Astrocyte of the cerebellum (primary cell): ENCODE data around the gene RXRB.
A peak's percentile ranks its signal among the peaks of the same experiment; 100 is the strongest.

Source experiments
- DNase-seq: peaks from one replicate; pipeline ENCODE4 v3.0.0-alpha.2; 2011; ENCODE audit warnings: low read depth
- H3K4me3 ChIP-seq: 2 replicates; pipeline ENCODE4 v1.5.1; 2011; ENCODE audit warnings: mild to moderate bottlenecking, low read depth, low read length, moderate library complexity
- in situ Hi-C: cut with HindIII; loops from 2 replicates; pipeline ENCODE4 v1.10.0; 2017; ENCODE audit warnings: low sequenced_read_pairs
- TF ChIP-seq, protein P1 (sequence below): IDR thresholded peaks from 2 replicates; pipeline ENCODE4 v1.5.1; 2012; ENCODE audit warnings: low read length, low read depth, moderate library complexity, mild to moderate bottlenecking; ENCODE audit errors: missing control alignments

Gene RXRB

DNA sequence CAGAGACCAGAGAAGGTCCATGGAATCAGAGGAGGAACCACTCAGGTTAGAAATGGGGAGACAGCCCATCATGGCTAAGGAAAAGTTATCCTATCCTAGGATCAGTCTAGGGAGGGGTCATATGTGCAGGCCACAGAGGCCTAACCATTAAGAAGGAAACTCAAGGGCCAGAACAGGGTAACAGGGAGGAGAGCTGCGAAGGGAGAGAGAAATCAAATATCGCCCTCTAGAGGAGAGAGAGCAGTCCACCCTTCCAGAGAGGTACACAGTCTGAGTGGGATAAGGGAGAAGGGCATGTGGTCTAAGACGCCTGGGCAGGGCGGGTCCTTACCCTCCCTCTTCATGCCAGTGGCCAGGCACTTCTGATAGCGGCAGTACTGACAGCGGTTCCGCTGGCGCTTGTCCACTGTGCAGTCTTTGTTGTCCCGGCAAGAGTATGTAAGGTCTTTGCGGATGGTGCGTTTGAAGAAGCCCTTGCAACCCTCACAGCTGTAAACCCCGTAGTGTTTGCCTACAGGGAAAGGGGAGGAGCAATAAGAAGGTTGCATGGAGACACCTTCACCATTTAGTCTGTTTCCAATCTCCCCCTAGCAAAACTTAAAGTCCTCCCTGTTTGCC, 2.9 kb downstream of the RXRB start:
- in situ Hi-C loops = no loop called here
- H3K4me3 ChIP-seq = no peak overlapping the region
- TF ChIP-seq, protein P1, sequence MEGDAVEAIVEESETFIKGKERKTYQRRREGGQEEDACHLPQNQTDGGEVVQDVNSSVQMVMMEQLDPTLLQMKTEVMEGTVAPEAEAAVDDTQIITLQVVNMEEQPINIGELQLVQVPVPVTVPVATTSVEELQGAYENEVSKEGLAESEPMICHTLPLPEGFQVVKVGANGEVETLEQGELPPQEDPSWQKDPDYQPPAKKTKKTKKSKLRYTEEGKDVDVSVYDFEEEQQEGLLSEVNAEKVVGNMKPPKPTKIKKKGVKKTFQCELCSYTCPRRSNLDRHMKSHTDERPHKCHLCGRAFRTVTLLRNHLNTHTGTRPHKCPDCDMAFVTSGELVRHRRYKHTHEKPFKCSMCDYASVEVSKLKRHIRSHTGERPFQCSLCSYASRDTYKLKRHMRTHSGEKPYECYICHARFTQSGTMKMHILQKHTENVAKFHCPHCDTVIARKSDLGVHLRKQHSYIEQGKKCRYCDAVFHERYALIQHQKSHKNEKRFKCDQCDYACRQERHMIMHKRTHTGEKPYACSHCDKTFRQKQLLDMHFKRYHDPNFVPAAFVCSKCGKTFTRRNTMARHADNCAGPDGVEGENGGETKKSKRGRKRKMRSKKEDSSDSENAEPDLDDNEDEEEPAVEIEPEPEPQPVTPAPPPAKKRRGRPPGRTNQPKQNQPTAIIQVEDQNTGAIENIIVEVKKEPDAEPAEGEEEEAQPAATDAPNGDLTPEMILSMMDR = peak; percentile 80
- DNase-seq = no peak

DNA sequence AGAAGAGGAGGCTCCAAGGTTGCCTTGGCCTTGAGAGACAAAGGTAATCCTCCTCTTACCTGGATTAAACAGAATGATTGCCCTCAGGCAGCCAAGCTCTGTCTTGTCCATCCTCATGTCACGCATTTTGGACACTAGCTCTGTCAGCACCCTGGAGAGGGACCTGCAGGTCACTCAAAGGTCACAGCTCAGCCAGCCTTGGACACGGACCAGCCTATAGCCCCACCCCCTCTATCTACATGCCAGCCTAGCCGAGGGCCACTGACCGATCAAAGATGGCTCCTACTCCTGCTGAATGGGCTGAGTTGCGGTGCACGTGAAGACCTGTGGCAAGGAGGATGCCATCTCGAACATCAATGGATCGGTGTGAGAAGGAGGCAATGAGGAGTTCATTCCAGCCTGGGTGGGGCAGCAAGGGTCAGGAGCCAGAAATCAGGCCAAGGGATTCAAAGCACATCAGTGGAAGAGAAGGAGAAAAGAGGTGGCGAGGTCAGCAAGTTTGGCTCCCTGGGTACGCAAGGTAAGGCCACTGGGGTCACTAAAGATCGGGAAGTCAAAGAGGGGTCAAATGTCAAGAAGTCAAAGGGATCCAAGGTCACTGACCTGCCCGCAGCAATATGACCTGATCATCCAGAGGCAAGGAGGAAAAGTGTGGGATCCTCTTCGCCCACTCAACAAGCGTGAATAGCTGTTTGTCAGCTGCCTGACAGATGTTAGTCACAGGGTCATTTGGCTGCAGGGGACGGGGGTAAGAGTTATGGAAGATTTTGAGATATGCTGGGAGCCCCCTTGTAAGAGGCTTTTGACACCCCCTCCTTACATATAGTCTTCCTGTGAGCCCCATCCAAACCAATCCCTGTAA, 4.9 kb downstream of the RXRB start:
- TF ChIP-seq, protein P1 = no peak
- no peak for DNase-seq
- in situ Hi-C loops = no loop called here
- H3K4me3 ChIP-seq = no peak overlapping the region

DNA sequence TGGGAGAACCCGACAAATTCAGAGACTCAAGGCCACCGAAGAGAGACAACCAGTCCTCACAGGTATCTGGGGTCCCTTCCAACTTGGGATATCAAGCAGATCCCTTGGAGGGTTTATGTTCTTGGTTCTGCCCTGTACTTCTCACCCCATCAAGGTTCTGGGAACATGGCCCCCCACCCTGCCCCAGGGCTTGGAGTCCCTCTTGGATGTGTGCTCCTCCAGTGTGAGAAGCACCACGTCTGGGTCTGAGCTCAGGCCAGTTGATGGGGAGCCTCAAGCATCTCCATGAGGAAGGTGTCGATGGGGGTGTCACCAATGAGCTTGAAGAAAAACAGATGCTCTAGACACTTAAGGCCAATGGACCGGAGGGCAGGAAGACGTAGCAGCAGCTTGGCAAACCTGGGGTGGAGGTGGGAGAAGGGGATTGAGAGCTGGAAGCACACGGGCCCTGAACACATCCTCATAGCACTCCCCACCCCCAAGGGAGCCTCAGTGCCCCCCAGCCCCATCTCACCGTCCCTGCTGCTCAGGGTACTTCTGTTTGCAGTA, 6.0 kb downstream of the RXRB start:
- H3K4me3 ChIP-seq = no peak overlapping the region
- no peak for DNase-seq
- TF ChIP-seq, protein P1 = no peak
- in situ Hi-C loops = no loop called here

DNA sequence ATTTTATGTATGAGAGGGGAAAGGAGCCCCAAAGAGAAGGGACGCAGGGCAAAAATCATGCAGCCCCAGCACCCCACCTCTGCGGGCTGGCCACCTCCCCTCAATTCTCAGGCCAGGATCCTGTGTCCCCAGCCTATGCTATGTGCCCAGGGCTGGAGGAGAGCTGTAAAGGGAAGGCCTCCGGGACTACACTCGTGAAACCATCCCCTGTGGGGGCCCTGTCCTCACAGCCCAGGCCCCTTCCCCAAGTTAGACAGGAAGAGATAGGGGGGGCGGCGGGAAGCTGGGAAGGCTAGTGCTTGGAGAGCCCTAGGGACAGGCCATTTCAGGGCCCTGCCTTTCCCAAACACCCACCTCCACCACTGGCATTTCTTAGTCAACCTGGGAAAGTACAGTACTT, 6.8 kb downstream of the RXRB start:
- TF ChIP-seq, protein P1 = no peak
- H3K4me3 ChIP-seq = no peak overlapping the region
- DNase-seq = no peak
- in situ Hi-C loops = no loop called here

DNA sequence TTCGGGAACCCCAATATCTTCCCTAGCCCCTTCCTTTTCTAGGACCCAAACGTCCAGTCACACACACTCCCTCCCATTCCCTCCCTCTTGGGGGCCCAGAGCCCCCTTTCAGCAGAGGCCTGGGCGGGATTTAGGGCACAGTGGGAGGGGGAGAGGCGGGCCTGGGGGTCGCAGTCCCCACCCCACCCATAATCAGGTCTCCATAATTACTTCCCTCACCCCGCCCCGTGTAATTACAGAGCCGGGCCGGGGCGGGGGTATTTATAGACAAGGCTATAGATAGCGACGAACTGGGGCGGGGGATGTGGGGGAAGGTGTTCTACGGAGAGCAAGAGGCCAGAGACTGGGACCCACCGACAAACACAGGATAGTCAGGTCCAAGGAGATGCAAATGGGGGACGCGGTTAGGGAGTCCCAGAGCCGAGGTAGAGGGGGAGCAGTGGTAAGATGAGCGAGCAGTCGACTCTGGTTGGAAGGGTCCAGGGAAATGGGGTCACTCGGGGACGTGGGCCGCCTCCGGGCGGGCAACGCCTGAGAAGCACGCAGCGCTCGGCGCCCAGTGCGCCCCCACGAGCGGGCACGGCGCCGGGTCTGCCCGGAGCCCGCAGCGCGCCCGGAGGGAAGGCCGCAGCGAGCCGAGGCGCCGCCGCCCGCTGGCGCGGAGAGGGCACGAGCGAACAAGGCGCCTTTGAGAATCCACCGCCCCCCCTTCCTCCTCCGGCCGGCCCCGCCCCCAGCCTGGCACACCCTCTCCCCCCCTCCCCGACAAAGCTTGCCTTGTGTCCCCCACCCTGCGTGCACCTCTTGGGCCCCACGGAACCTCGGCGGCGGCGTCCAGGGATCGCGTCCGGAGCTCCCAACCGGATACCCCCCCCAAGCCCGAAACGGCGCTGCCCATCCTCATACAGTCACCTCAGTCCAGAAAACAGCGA, 7.5 kb downstream of the RXRB start:
- no peak for DNase-seq

More for the DNA sequence above, 7.5 kb downstream of the RXRB start:
- H3K4me3 ChIP-seq = peak overlapping the region; percentile 32
- TF ChIP-seq, protein P1 = no peak
- in situ Hi-C loops = no loop called here
